ENCODE measurements around the gene EFS. TPM values are rescaled to one million over a fixed set of nuclear protein-coding genes. Genes with fewer than 3 reads are reported as not detected.

The EFS gene
- total RNA-seq, 1 donor from 2014 or later = 38.1 TPM

- no peaks in the 10 kb centered on the region for H3K9me3 ChIP-seq
- peaks cover 4 to 9% of the 10 kb centered on the region in 2 donors for H3K4me1 ChIP-seq
- no peak for TF ChIP-seq CTCF (IDR thresholded peaks at IDR 0.05)
- H3K27me3 ChIP-seq = no peaks in the 10 kb centered on the region
- no peak overlapping the region for H3K27ac ChIP-seq
- intact Hi-C loops (cut with DNase I) = no loop called here
- no peak overlapping the region for H3K4me3 ChIP-seq
- peaks cover 8 to 17% of the 10 kb centered on the region in 2 donors for H3K36me3 ChIP-seq
- DNase-seq (ENCODE audit: low spot score in 2 of 2) = peak in 1 of 2 donors; percentile 30
Measured at GRCh38 chr14:23354990-23355389, 10.0 kb downstream of the EFS start.

GRCh38 chr14:23353433-23353780, 11.6 kb downstream of the EFS start:
- Histone ChIP-seq H3K27ac (peak overlapping the region in 1 of 2 donors; percentile 4), H3K36me3 (peaks cover 0 to 11% of the 10 kb centered on the region in 2 donors)

GRCh38 chr14:23352506-23353432, 12.2 kb downstream of the EFS start, which contains the start of gene SLC22A17:
SLC22A17 (minus strand) TSS chr14:23352887.
- peak in 1 of 2 donors; percentile 91 for DNase-seq (ENCODE audit: low spot score in 2 of 2)
- Histone ChIP-seq H3K36me3 (peaks cover 0 to 8% of the 10 kb centered on the region in 2 donors), H3K4me1 (peaks cover 4 to 9% of the 10 kb centered on the region in 2 donors), H3K27me3 (no peaks in the 10 kb centered on the region), H3K9me3 (no peaks in the 10 kb centered on the region), H3K4me3 (peak within 1 kb of the TSS; percentile 69 to 81), H3K27ac (peak within 1 kb of the TSS in 1 of 2 donors; percentile 24)
- intact Hi-C loops (cut with DNase I) = loop anchor here (1.0 to 2.0 kb wide), 2 partner anchors 13 to 32 kb away; partner anchors contain the start of genes EFS and PABPN1
- TF ChIP-seq CTCF (IDR thresholded peaks at IDR 0.05) = peak in 1 of 3 experiments; percentile 13

More at GRCh38 chr14:23353433-23353780, 11.6 kb downstream of the EFS start:
- intact Hi-C loops (cut with DNase I) = loop anchor here (2.0 kb wide), 1 partner anchor 33 kb away; the partner anchor contains the start of gene PABPN1
- DNase-seq (ENCODE audit: low spot score in 2 of 2) = peak in 1 of 2 donors; percentile 64
- TF ChIP-seq CTCF (IDR thresholded peaks at IDR 0.05) = no peak
- Histone ChIP-seq H3K4me3 (no peak overlapping the region), H3K4me1 (peaks cover 4 to 9% of the 10 kb centered on the region in 2 donors), H3K27me3 (no peaks in the 10 kb centered on the region), H3K9me3 (no peaks in the 10 kb centered on the region)

GRCh38 chr14:23351681-23352505, 13.1 kb downstream of the EFS start:
- Histone ChIP-seq H3K4me1 (peaks cover 4 to 9% of the 10 kb centered on the region in 2 donors), H3K4me3 (peak overlapping the region; percentile 69 to 81), H3K36me3 (peaks cover 4 to 5% of the 10 kb centered on the region in 2 donors), H3K27me3 (no peaks in the 10 kb centered on the region), H3K9me3 (no peaks in the 10 kb centered on the region), H3K27ac (peak overlapping the region in 1 of 2 donors; percentile 24)
- peak in 1 of 2 donors; percentile 65 for DNase-seq (ENCODE audit: low spot score in 2 of 2)
- intact Hi-C loops (cut with DNase I) = loop anchor here (1.0 to 2.0 kb wide), 2 partner anchors 13 to 31 kb away; partner anchors contain the start of genes EFS and PABPN1
- TF ChIP-seq CTCF (IDR thresholded peaks at IDR 0.05) = peak in 1 of 3 experiments; percentile 4

GRCh38 chr14:23349156-23349845, 15.7 kb downstream of the EFS start:
- H3K4me1 ChIP-seq = peaks cover 4 to 9% of the 10 kb centered on the region in 2 donors
- H3K4me3 ChIP-seq = no peak overlapping the region
- no peaks in the 10 kb centered on the region for H3K9me3 ChIP-seq
- DNase-seq (ENCODE audit: low spot score in 2 of 2) = peak in 1 of 2 donors; percentile 44
- intact Hi-C loops (cut with DNase I) = no loop called here
- H3K36me3 ChIP-seq = peaks cover 5 to 7% of the 10 kb centered on the region in 2 donors
- TF ChIP-seq CTCF (IDR thresholded peaks at IDR 0.05) = no peak
- no peak overlapping the region for H3K27ac ChIP-seq
- no peaks in the 10 kb centered on the region for H3K27me3 ChIP-seq

Data from ascending aorta (tissue), 2 donors.